Right lobe of liver (tissue), 6 donors: Measurements from ENCODE around the gene CXCL1. TPM values are rescaled to one million over a fixed set of nuclear protein-coding genes. Genes with fewer than 3 reads are reported as not detected.

ENCODE experiments used
- ATAC-seq, 4 donors: fragments of 200-7000 bp; cut with Tn5 transposase; one replicate each; pipeline ENCODE4 v1.9.1; 2020; ENCODE audit warnings: mild to moderate bottlenecking in 4 of 4, moderate library complexity in 4 of 4
- DNase-seq, 3 donors: peaks; one replicate each; pipeline ENCODE4 v3.0.0-alpha.2; 2020
- H3K27ac ChIP-seq, 3 donors: fragments of 200-600 bp; one replicate each; pipeline ENCODE4 v1.8.0; 2022
- H3K27me3 ChIP-seq, 2 donors: fragments of 200-600 bp; one replicate each; pipeline ENCODE4 v1.8.0; 2022
- H3K36me3 ChIP-seq, 4 donors: fragments of 200-600 bp; sonication (generic) in 1 of 4; one replicate each; pipeline versions ENCODE4 v1.5.1 to v1.8.0; 2017 to 2022; ENCODE audit warnings: control low read depth in 1 of 4
- H3K4me1 ChIP-seq, 4 donors: fragments of 200-600 bp; sonication (generic) in 1 of 4; one replicate each; pipeline versions ENCODE4 v1.5.1 to v1.8.0; 2017 to 2022; ENCODE audit warnings: control low read depth in 1 of 4
- H3K4me3 ChIP-seq, 3 donors: fragments of 200-600 bp; one replicate each; pipeline ENCODE4 v1.8.0; 2022
- H3K9me3 ChIP-seq, 4 donors: fragments of 200-600 bp; sonication (generic) in 1 of 4; one replicate each; pipeline versions ENCODE4 v1.5.1 to v1.8.0; 2017 to 2022; ENCODE audit warnings: control low read depth in 1 of 4
- CTCF ChIP-seq, 4 donors: fragments of 200-600 bp in 3 of 4; fragments of 450-650 bp in 1 of 4; IDR thresholded peaks; one replicate each; pipeline versions ENCODE4 v1.5.1 to v1.8.0; 2016 to 2022; ENCODE audit warnings: antibody characterized with exemption in 4 of 4, mild to moderate bottlenecking in 2 of 4
- POLR2A ChIP-seq: fragments of 450-650 bp; IDR thresholded peaks from one replicate; pipeline ENCODE4 v1.6.1; 2017; ENCODE audit warnings: antibody characterized with exemption, mild to moderate bottlenecking
- WGBS: methylation state at CpG from one replicate; pipeline ENCODE4 v1.1.6; 2018; ENCODE audit warnings: low coverage, low lambda C conversion rate; ENCODE audit not compliant: insufficient coverage; ENCODE audit errors: missing lambda C conversion rate; 5-methylcytosine and 5-hydroxymethylcytosine counted together
- intact Hi-C, 2 donors: fragments of 100-400 bp; cut with DNase I; formaldehyde crosslinking; loops; one replicate each; pipeline versions ENCODE4 v1.11.2 to v1.14.1; 2022
- total RNA-seq, 6 experiments: library from RNA; depleted of rRNA in 2 of 6; stranded (reverse); fragments of >200 nt in 2 of 6; fragmentation: NEBNext Ultra II Directional in 3 of 6; extraction: Animal tissue kit (Norgen Biotek cat#: 25700) in 3 of 6; gene quantifications; one replicate each; pipeline versions ENCODE4 v1.1.0 to v1.2.4, GENCODE V29; 2016 to 2023
- donor health status: DM: no; HTN: yes; CAD: no.
- donor health status: DM: no; HTN: no; CAD: no.
- donor health status: DM: no; HTN: no; CAD: no.
- donor health status: DM: no; HTN: yes; CAD: no.
- donor health status: DM: no; HTN: yes; CAD: no.

Gene CXCL1
- total RNA-seq, 6 experiments from 2014 or later = 0.42 to 33.1 (median 4.3) TPM

- Histone ChIP-seq H3K4me3 (no peak overlapping the region), H3K4me1 (no peaks in the 10 kb centered on the region), H3K27ac (no peak overlapping the region), H3K36me3 (no peaks in the 10 kb centered on the region), H3K27me3 (no peaks in the 10 kb centered on the region), H3K9me3 (no peaks in the 10 kb centered on the region)
- TF ChIP-seq CTCF (IDR thresholded peaks at IDR 0.05) = no peak
- TF ChIP-seq POLR2A = no peak
- intact Hi-C loops = no loop called here
- DNase-seq (no peak), ATAC-seq (no peak)
Observed at GRCh38 chr4:73842696-73843095, 26.5 kb upstream of the CXCL1 start.

GRCh38 chr4:73843369-73843768 lies 25.8 kb upstream of the CXCL1 start:
- Histone ChIP-seq H3K27ac (no peak overlapping the region), H3K4me1 (no peaks in the 10 kb centered on the region), H3K4me3 (no peak overlapping the region), H3K27me3 (no peaks in the 10 kb centered on the region), H3K36me3 (no peaks in the 10 kb centered on the region), H3K9me3 (no peaks in the 10 kb centered on the region)
- intact Hi-C loops = no loop called here
- no peak for ATAC-seq
- TF ChIP-seq POLR2A = no peak
- TF ChIP-seq CTCF (IDR thresholded peaks at IDR 0.05) = no peak
- no peak for DNase-seq

DNA sequence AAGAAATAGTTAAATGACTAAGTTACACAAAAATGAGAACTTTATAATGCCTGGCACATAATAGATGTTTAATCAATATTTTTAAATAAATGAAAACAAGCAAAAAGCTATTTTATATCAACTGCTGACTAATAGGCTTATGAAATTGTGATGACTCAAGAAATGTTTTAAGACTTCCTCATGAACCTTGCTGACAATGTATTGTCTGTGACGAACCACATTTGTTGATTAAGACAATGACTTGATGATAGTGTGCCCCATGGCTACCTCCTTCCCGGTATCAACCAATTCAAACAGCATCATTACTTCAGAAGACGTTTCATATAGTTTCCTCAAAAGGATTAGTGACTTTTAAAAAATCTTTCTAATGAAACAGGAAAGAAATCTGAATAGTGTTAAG lies 24.8 kb upstream of the CXCL1 start:
- H3K27ac ChIP-seq = no peak overlapping the region
- intact Hi-C loops = no loop called here
- no peak for TF ChIP-seq POLR2A
- no peak for TF ChIP-seq CTCF (IDR thresholded peaks at IDR 0.05)
- H3K4me1 ChIP-seq = peaks cover 0 to 9% (median 3%) of the 10 kb centered on the region in 4 donors
- WGBS = 40% methylated on average over 3 of the region's 3 CpGs
- no peaks in the 10 kb centered on the region for H3K36me3 ChIP-seq
- DNase-seq = no peak
- ATAC-seq = no peak
- no peaks in the 10 kb centered on the region for H3K9me3 ChIP-seq
- H3K27me3 ChIP-seq = no peaks in the 10 kb centered on the region
- H3K4me3 ChIP-seq = no peak overlapping the region

- ATAC-seq (no peak), DNase-seq (no peak)
- Histone ChIP-seq H3K36me3 (no peaks in the 10 kb centered on the region), H3K27ac (no peak overlapping the region), H3K4me1 (peaks cover 0 to 12% (median 3%) of the 10 kb centered on the region in 4 donors), H3K4me3 (no peak overlapping the region), H3K27me3 (no peaks in the 10 kb centered on the region), H3K9me3 (no peaks in the 10 kb centered on the region)
- TF ChIP-seq CTCF (IDR thresholded peaks at IDR 0.05) (no peak), POLR2A (no peak)
- WGBS = 56% methylated on average over 2 of the region's 2 CpGs
- intact Hi-C loops = no loop called here
Observed at GRCh38 chr4:73844806-73845205, 24.4 kb upstream of the CXCL1 start.

- Histone ChIP-seq H3K4me3 (no peak overlapping the region), H3K9me3 (no peaks in the 10 kb centered on the region), H3K36me3 (no peaks in the 10 kb centered on the region), H3K27ac (no peak overlapping the region), H3K4me1 (peaks cover 0 to 12% (median 3%) of the 10 kb centered on the region in 4 donors), H3K27me3 (no peaks in the 10 kb centered on the region)
- intact Hi-C loops = no loop called here
- 90% methylated on average over 2 of the region's 3 CpGs for WGBS
- DNase-seq (no peak), ATAC-seq (peak; percentile 6 to 26 (median 16))
- TF ChIP-seq CTCF (IDR thresholded peaks at IDR 0.05) (no peak), POLR2A (no peak)
Observed at GRCh38 chr4:73847526-73848182, 21.5 kb upstream of the CXCL1 start.
